ENCODE results near the gene POU4F1.

- TF ChIP-seq EP300 (IDR thresholded peaks at IDR 0.05) (no peak), CTCF (IDR thresholded peaks at IDR 0.05) (no peak), POLR2A (IDR thresholded peaks at IDR 0.05) (no peak)
These were observed 27.7 kb upstream of the POU4F1 start for GRCh38 chr13:78631077-78631476.
